Osteocyte (in vitro differentiated cells): Measurements from ENCODE around the gene MTHFD1L. TPM values are rescaled to one million over a fixed set of nuclear protein-coding genes. Genes with fewer than 3 reads are reported as not detected.
A peak's percentile ranks its signal among the peaks of the same experiment; 100 is the strongest.

Experiments used
- DNase-seq: peaks from one replicate; pipeline ENCODE4 v3.0.0; 2021; ENCODE audit warnings: mixed read lengths; ENCODE audit not compliant: unreplicated experiment; ENCODE audit errors: extremely low spot score
- H3K27ac Mint-ChIP-seq: one replicate; pipeline ENCODE4 v1.8.0; 2021; ENCODE audit warnings: mild to moderate bottlenecking, mixed read lengths; ENCODE audit not compliant: unreplicated experiment
- H3K27me3 Mint-ChIP-seq: one replicate; pipeline ENCODE4 v1.8.0; 2021; ENCODE audit warnings: mixed read lengths; ENCODE audit not compliant: unreplicated experiment
- H3K36me3 Mint-ChIP-seq: one replicate; pipeline ENCODE4 v1.8.0; 2021; ENCODE audit warnings: mixed read lengths; ENCODE audit not compliant: unreplicated experiment
- H3K4me1 Mint-ChIP-seq: one replicate; pipeline ENCODE4 v1.8.0; 2021; ENCODE audit warnings: mixed read lengths; ENCODE audit not compliant: unreplicated experiment
- H3K4me3 Mint-ChIP-seq: one replicate; pipeline ENCODE4 v1.8.0; 2021; ENCODE audit warnings: mild to moderate bottlenecking, moderate library complexity, mixed read lengths; ENCODE audit not compliant: unreplicated experiment
- H3K9me3 Mint-ChIP-seq: one replicate; pipeline ENCODE4 v1.8.0; 2021; ENCODE audit warnings: mixed read lengths; ENCODE audit not compliant: unreplicated experiment
- CTCF ChIP-seq: fragments of 200-600 bp; sonication (generic); IDR thresholded peaks from 2 replicates; pipeline ENCODE4 v1.5.0; 2021; ENCODE audit warnings: antibody characterized with exemption, mild to moderate bottlenecking, moderate library complexity
- total RNA-seq: library from RNA; stranded (reverse); gene quantifications from 2 replicates; pipeline ENCODE4 v1.2.1, GENCODE V29; 2021

MTHFD1L gene
- total RNA-seq, 1 donor from 2014 or later, result 63.2 TPM

GRCh38 chr6:151058021-151058733 is 192.7 kb downstream of the MTHFD1L start:
- Mint-ChIP-seq H3K4me3 (no peak overlapping the region), H3K27ac (peak overlapping the region; percentile 63), H3K9me3 (no peaks in the 10 kb centered on the region), H3K4me1 (peaks cover 34% of the 10 kb centered on the region), H3K27me3 (no peaks in the 10 kb centered on the region), H3K36me3 (peaks cover 5% of the 10 kb centered on the region)
- no peak for TF ChIP-seq CTCF
- no peak for DNase-seq

- peak overlapping the region; percentile 78 for H3K27ac Mint-ChIP-seq
- no peak for DNase-seq
- TF ChIP-seq CTCF, result no peak
Observed at GRCh38 chr6:151059612-151060095, 194.2 kb downstream of the MTHFD1L start.

GRCh38 chr6:151060096-151060765 is 194.7 kb downstream of the MTHFD1L start:
- DNase-seq, result peak; percentile 64
- Mint-ChIP-seq H3K27me3 (no peaks in the 10 kb centered on the region), H3K36me3 (peaks cover 2% of the 10 kb centered on the region), H3K9me3 (no peaks in the 10 kb centered on the region), H3K27ac (peak overlapping the region; percentile 78), H3K4me3 (no peak overlapping the region), H3K4me1 (peaks cover 49% of the 10 kb centered on the region)
- TF ChIP-seq CTCF, result no peak

More at GRCh38 chr6:151059612-151060095, 194.2 kb downstream of the MTHFD1L start:
- Mint-ChIP-seq H3K4me3 (no peak overlapping the region), H3K9me3 (no peaks in the 10 kb centered on the region), H3K36me3 (peaks cover 1% of the 10 kb centered on the region), H3K4me1 (peaks cover 46% of the 10 kb centered on the region), H3K27me3 (no peaks in the 10 kb centered on the region)

GRCh38 chr6:151060766-151061531 is 195.4 kb downstream of the MTHFD1L start:
- H3K36me3 Mint-ChIP-seq, result peaks cover 4% of the 10 kb centered on the region
- H3K4me1 Mint-ChIP-seq, result peaks cover 56% of the 10 kb centered on the region
- TF ChIP-seq CTCF, result no peak
- DNase-seq, result no peak
- peak overlapping the region; percentile 78 for H3K27ac Mint-ChIP-seq
- H3K27me3 Mint-ChIP-seq, result no peaks in the 10 kb centered on the region
- no peak overlapping the region for H3K4me3 Mint-ChIP-seq
- no peaks in the 10 kb centered on the region for H3K9me3 Mint-ChIP-seq
